Right atrium auricular region (tissue), 2 donors: ENCODE results near the gene MXRA7. TPM values are rescaled to one million over a fixed set of nuclear protein-coding genes. Genes with fewer than 3 reads are reported as not detected.
"Not testable (repeated sequence)": the region's sequence is repeated elsewhere in the genome, so short reads cannot be mapped to it uniquely, and the experiment has no call there.

Source experiments
- DNase-seq: peaks from one replicate; pipeline ENCODE4 v3.0.0-alpha.2; 2019; ENCODE audit warnings: low spot score
- H3K27ac ChIP-seq, 2 donors: fragments of 200-600 bp; sonication (generic); 1 replicate in 1 of 2; 2 replicates in 1 of 2; pipeline ENCODE4 v1.5.1; 2016 to 2019
- H3K27me3 ChIP-seq, 2 donors: fragments of 200-600 bp; sonication (generic); one replicate each; pipeline versions ENCODE4 v1.5.1 to v1.6.0; 2017 to 2019
- H3K36me3 ChIP-seq: fragments of 200-600 bp; sonication (generic); one replicate; pipeline ENCODE4 v1.5.1; 2016
- H3K4me1 ChIP-seq, 2 donors: fragments of 200-600 bp; sonication (generic); one replicate each; pipeline versions ENCODE4 v1.5.1 to v1.6.0; 2017 to 2019
- H3K4me3 ChIP-seq, 2 donors: fragments of 200-600 bp; sonication (generic); 1 replicate in 1 of 2; 2 replicates in 1 of 2; pipeline ENCODE4 v1.5.1; 2017 to 2019; ENCODE audit warnings: mild to moderate bottlenecking in 1 of 2, moderate library complexity in 1 of 2
- H3K9me3 ChIP-seq, 2 donors: fragments of 200-600 bp; sonication (generic); one replicate each; pipeline ENCODE4 v1.5.1; 2019
- total RNA-seq, 2 donors: library from RNA; depleted of rRNA; stranded (reverse); fragments of >200 nt; gene quantifications; one replicate each; pipeline ENCODE4 v1.1.0, GENCODE V29; 2016
- TF ChIP-seq, protein P1 (sequence below), 2 donors: fragments of 200-600 bp; sonication (generic); IDR thresholded peaks; one replicate each; pipeline ENCODE4 v1.5.1; 2019; ENCODE audit warnings: antibody characterized with exemption in 2 of 2

Gene MXRA7
- total RNA-seq, 2 donors from 2014 or later = 440 to 644 TPM

DNA sequence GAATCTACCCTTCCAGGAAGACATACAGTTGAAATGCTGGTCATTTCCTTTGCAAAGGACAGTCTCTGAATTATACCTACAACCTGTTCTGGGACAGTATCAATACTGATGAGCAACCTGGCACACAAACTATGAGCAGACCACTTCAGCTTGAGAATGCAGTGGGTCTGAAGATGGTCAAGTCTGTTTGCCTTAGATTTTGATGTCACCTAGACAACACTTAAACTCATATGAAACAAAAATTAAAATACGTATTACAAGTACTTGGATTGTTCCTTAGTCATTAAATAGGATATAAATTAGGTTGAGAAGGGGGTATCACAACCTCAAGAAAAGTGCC lies 22.8 kb upstream of the MXRA7 start:
- Histone ChIP-seq H3K27me3 (no peaks in the 10 kb centered on the region), H3K4me3 (no peak overlapping the region), H3K27ac (no peak overlapping the region), H3K36me3 (peaks cover 56% of the 10 kb centered on the region), H3K4me1 (peaks cover 0 to 49% of the 10 kb centered on the region in 2 donors), H3K9me3 (no peaks in the 10 kb centered on the region)
- DNase-seq = no peak
- TF ChIP-seq, protein P1, sequence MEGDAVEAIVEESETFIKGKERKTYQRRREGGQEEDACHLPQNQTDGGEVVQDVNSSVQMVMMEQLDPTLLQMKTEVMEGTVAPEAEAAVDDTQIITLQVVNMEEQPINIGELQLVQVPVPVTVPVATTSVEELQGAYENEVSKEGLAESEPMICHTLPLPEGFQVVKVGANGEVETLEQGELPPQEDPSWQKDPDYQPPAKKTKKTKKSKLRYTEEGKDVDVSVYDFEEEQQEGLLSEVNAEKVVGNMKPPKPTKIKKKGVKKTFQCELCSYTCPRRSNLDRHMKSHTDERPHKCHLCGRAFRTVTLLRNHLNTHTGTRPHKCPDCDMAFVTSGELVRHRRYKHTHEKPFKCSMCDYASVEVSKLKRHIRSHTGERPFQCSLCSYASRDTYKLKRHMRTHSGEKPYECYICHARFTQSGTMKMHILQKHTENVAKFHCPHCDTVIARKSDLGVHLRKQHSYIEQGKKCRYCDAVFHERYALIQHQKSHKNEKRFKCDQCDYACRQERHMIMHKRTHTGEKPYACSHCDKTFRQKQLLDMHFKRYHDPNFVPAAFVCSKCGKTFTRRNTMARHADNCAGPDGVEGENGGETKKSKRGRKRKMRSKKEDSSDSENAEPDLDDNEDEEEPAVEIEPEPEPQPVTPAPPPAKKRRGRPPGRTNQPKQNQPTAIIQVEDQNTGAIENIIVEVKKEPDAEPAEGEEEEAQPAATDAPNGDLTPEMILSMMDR (IDR thresholded peaks at IDR 0.05) = no peak

DNA sequence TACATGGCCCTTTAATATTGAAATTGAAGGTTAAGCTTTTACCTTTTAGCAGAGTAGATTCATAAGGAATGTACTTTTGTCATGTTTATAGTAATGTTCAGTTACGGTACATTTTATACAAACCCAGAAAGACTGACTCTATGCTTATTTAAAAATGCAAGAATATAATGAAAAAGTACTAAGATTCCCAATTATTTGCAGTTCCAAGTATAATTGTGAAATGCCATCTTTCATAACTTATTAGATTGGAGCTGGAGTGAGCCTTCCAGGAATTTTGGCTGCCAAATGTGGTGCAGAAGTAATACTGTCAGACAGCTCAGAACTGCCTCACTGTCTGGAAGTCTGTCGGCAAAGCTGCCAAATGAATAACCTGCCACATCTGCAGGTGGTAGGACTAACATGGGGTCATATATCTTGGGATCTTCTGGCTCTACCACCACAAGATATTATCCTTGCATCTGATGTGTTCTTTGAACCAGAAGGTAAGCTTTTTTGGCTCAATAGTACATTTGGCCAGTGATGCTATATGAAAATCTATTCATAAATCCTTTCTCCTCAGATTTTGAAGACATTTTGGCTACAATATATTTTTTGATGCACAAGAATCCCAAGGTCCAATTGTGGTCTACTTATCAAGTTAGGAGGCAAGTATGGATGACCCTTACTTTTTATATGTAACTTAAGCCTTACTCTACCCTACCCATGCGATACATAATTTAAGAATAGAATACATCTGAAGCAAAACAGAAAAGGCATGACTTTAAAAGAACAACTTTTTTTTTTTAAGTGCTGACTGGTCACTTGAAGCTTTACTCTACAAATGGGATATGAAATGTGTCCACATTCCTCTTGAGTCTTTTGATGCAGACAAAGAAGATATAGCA lies 22.2 kb upstream of the MXRA7 start:
- Histone ChIP-seq H3K36me3 (peaks cover 56% of the 10 kb centered on the region), H3K27ac (peak overlapping the region in 1 of 2 donors; percentile 21), H3K4me3 (no peak overlapping the region), H3K4me1 (peaks cover 0 to 46% of the 10 kb centered on the region in 2 donors), H3K27me3 (no peaks in the 10 kb centered on the region), H3K9me3 (no peaks in the 10 kb centered on the region)
- DNase-seq = no peak
- TF ChIP-seq, protein P1 (IDR thresholded peaks at IDR 0.05) = no peak

- not testable (repeated sequence) for DNase-seq, H3K9me3 ChIP-seq, H3K4me3 ChIP-seq, H3K27ac ChIP-seq, H3K27me3 ChIP-seq
- Histone ChIP-seq H3K4me1 (peaks cover 0 to 54% of the 10 kb centered on the region in 2 donors), H3K36me3 (peaks cover 56% of the 10 kb centered on the region)
Observed at GRCh38 chr17:76731800-76732733, 21.3 kb upstream of the MXRA7 start.

- H3K27ac ChIP-seq = peak overlapping the region; percentile 100
- TF ChIP-seq, protein P1 (IDR thresholded peaks at IDR 0.05) = no peak
- peak overlapping the region in 1 of 2 donors; percentile 98 for H3K4me3 ChIP-seq
- peaks cover 48% of the 10 kb centered on the region for H3K36me3 ChIP-seq
- no peak for DNase-seq
- peaks cover 0 to 52% of the 10 kb centered on the region in 2 donors for H3K4me1 ChIP-seq
- no peaks in the 10 kb centered on the region for H3K27me3 ChIP-seq
- H3K9me3 ChIP-seq = no peaks in the 10 kb centered on the region
Observed at GRCh38 chr17:76727745-76728456, 17.1 kb upstream of the MXRA7 start.

GRCh38 chr17:76726776-76727718 lies 16.3 kb upstream of the MXRA7 start, which contains the start of gene METTL23:
Gene METTL23, plus strand, starts transcription at chr17:76726839. Its CDS starts 2,872 bp downstream, at chr17:76729711.
- Histone ChIP-seq H3K4me3 (peak within 1 kb of the TSS; percentile 94 to 98), H3K36me3 (peaks cover 46% of the 10 kb centered on the region), H3K4me1 (peaks cover 0 to 49% of the 10 kb centered on the region in 2 donors), H3K27me3 (no peaks in the 10 kb centered on the region), H3K27ac (peak within 1 kb of the TSS; percentile 100), H3K9me3 (no peaks in the 10 kb centered on the region)
- DNase-seq = peak; percentile 86
- TF ChIP-seq, protein P1 (IDR thresholded peaks at IDR 0.05) = peak; percentile 66 to 89
